K562 (cell line): Measurements from ENCODE around the gene BZW1. TPM values are rescaled to one million over a fixed set of nuclear protein-coding genes. Genes with fewer than 3 reads are reported as not detected.

Experiments
- ATAC-seq: fragments of 200-7000 bp; cut with Tn5 transposase; 3 replicates; pipeline ENCODE4 v1.9.1; 2020; ENCODE audit warnings: moderate library complexity
- BruUV-seq: library from RNA; stranded (reverse); fragments of 400-500 nt; replicated peaks from 2 replicates; lab custom pipeline; 2021; lab: Mats Ljungman, UMichigan
- CTCF ChIA-PET: fragments of 300-600 bp; formaldehyde crosslinking; extraction: SDS; loops from one replicate; lab custom pipeline; 2021; ENCODE audit warnings: low intra/inter-chr PET ratio; lab: Yijun Ruan, JAX
- POLR2A ChIA-PET: fragments of 300-600, 350-650 bp; sonication (Branson Sonifier 250); formaldehyde crosslinking; extraction: SDS; loops from one replicate; lab custom pipeline; 2021; ENCODE audit warnings: antibody characterized with exemption, inconsistent platforms; lab: Yijun Ruan, JAX
- DNase-seq, 4 experiments: peaks; one replicate each; pipeline versions ENCODE4 v3.0.0 to v3.0.0-alpha.2; 2011 to 2018; ENCODE audit warnings: low spot score in 3 of 4, mixed read lengths in 3 of 4; ENCODE audit errors: extremely low read depth in 1 of 4
- FAIRE-seq: peaks from 2 replicates; lab custom pipeline; 2011; peaks lifted over from hg19 to GRCh38; lab: Jason Lieb, UNC
- H2AFZ ChIP-seq: 2 replicates; pipeline ENCODE4 v1.6.0; 2011; ENCODE audit warnings: low read depth, low read length, control low read depth, inconsistent platforms
- H3K27ac ChIP-seq: fragments of 200-600 bp; 3 replicates; pipeline ENCODE4 v1.8.0; 2011; ENCODE audit warnings: low read depth, mild to moderate bottlenecking, control low read depth, inconsistent platforms, low read length, moderate library complexity, mixed read lengths; ENCODE audit errors: extremely low read depth
- H3K27me3 ChIP-seq, 2 experiments: fragments of 300-600 bp in 1 of 2; 2 replicates in 1 of 2; 3 replicates in 1 of 2; pipeline versions ENCODE4 v1.6.0 to v1.8.0; 2011; ENCODE audit warnings: inconsistent platforms in 2 of 2, low read length in 2 of 2, mild to moderate bottlenecking in 1 of 2, mixed read lengths in 1 of 2, moderate library complexity in 1 of 2; ENCODE audit not compliant: control insufficient read depth in 2 of 2, insufficient read depth in 2 of 2
- H3K36me3 ChIP-seq: fragments of 300-600 bp; 3 replicates; pipeline ENCODE4 v1.8.0; 2011; ENCODE audit warnings: mild to moderate bottlenecking, low read length, inconsistent platforms; ENCODE audit not compliant: control insufficient read depth, insufficient read depth
- H3K4me1 ChIP-seq, 2 experiments: fragments of 200-600 bp in 1 of 2; replicated peaks in 1 of 2; 2 replicates in 1 of 2; 3 replicates in 1 of 2; pipeline versions ENCODE4 v1.5.1 to v1.8.0; 2011; ENCODE audit warnings: inconsistent platforms in 2 of 2, low read length in 2 of 2, mild to moderate bottlenecking in 1 of 2, mixed read lengths in 1 of 2, moderate library complexity in 1 of 2; ENCODE audit not compliant: control insufficient read depth in 2 of 2, insufficient read depth in 2 of 2
- H3K4me2 ChIP-seq: 2 replicates; pipeline ENCODE4 v1.6.1; 2011; ENCODE audit warnings: low read length, control low read depth, inconsistent platforms, mixed read lengths; ENCODE audit not compliant: insufficient read depth
- H3K4me3 ChIP-seq: fragments of 200-600 bp; sonication (generic), shearing (Covaris generic); 2 replicates; pipeline ENCODE4 v1.5.1; 2016; ENCODE audit warnings: control low read depth, inconsistent platforms
- H3K79me2 ChIP-seq: fragments of 200-600 bp; 3 replicates; pipeline ENCODE4 v1.8.0; 2011; ENCODE audit warnings: low read length, inconsistent platforms; ENCODE audit not compliant: control insufficient read depth, insufficient read depth
- H3K9ac ChIP-seq, 2 experiments: 2 replicates each; pipeline versions ENCODE4 v1.6.0 to v1.6.1; 2011; ENCODE audit warnings: low read depth in 2 of 2, low read length in 2 of 2, control low read depth in 1 of 2, inconsistent platforms in 1 of 2, mild to moderate bottlenecking in 1 of 2, mixed read lengths in 1 of 2; ENCODE audit not compliant: insufficient read depth in 1 of 2
- H3K9me1 ChIP-seq: one replicate; pipeline ENCODE4 v1.6.0; 2011; ENCODE audit warnings: inconsistent platforms, mild to moderate bottlenecking, low read length, moderate library complexity; ENCODE audit not compliant: control insufficient read depth, insufficient read depth
- H3K9me3 ChIP-seq: replicated peaks from 2 replicates; pipeline ENCODE4 v1.5.1; 2011; ENCODE audit warnings: low read depth, low read length, inconsistent platforms; ENCODE audit not compliant: control insufficient read depth, insufficient read depth
- H4K20me1 ChIP-seq: replicated peaks from 2 replicates; pipeline ENCODE4 v1.6.1; 2011; ENCODE audit warnings: low read length, inconsistent platforms, mixed read lengths; ENCODE audit not compliant: control insufficient read depth, insufficient read depth
- BMI1 ChIP-seq: fragments of 150-350 bp; IDR thresholded peaks from 2 replicates; pipeline ENCODE4 v1.6.1; 2014; ENCODE audit warnings: low read length
- EHMT2 ChIP-seq: fragments of 450-650 bp; IDR thresholded peaks from 2 replicates; pipeline ENCODE4 v1.6.1; 2018; ENCODE audit warnings: antibody characterized with exemption
- ELF1 ChIP-seq: fragments of 200-800 bp; sonication (Bioruptor generic); IDR thresholded peaks from 2 replicates; pipeline ENCODE4 v1.6.1; 2016; ENCODE audit warnings: missing genetic modification characterization, missing compliant biosample characterization
- ERF ChIP-seq: fragments of 450-650 bp; formaldehyde crosslinking; IDR thresholded peaks from 2 replicates; pipeline ENCODE4 v1.4.0; 2020; ENCODE audit warnings: mild to moderate bottlenecking, mixed read lengths
- FOXA3 ChIP-seq, 2 experiments: fragments of 450-650 bp in 1 of 2; sonication (generic) in 1 of 2; formaldehyde crosslinking; IDR thresholded peaks in 1 of 2; conservative IDR thresholded peaks in 1 of 2; 2 replicates each; pipeline versions ENCODE4 v1.4.0 to v1.8.0; 2020 to 2022; ENCODE audit warnings: mild to moderate bottlenecking in 2 of 2, missing genetic modification reagents in 1 of 2
- FOXK1 ChIP-seq: sonication (generic); formaldehyde crosslinking; IDR thresholded peaks from 2 replicates; pipeline ENCODE4 v1.8.0; 2022; ENCODE audit warnings: missing genetic modification reagents, mild to moderate bottlenecking, borderline replicate concordance
- SMAD2 ChIP-seq: fragments of 150-350 bp; IDR thresholded peaks from 2 replicates; pipeline ENCODE4 v1.6.1; 2014; ENCODE audit warnings: low read depth, mild to moderate bottlenecking, low read length
- SUPT5H ChIP-seq: fragments of 450-650 bp; IDR thresholded peaks from 2 replicates; pipeline ENCODE4 v1.6.1; 2016
- TAF1 ChIP-seq: IDR thresholded peaks from 2 replicates; pipeline ENCODE4 v1.6.1; 2011; ENCODE audit warnings: mild to moderate bottlenecking, low read length, moderate library complexity; ENCODE audit not compliant: insufficient read depth, control insufficient read depth, severe bottlenecking; ENCODE audit errors: extremely low read depth
- ZNF12 ChIP-seq: sonication (generic); formaldehyde crosslinking; IDR thresholded peaks from 2 replicates; pipeline ENCODE4 v1.4.0; 2020; ENCODE audit warnings: mild to moderate bottlenecking, missing genetic modification reagents
- WGBS: fragments of 100-300 bp; shearing (Covaris generic); methylation state at CpG from one replicate; pipeline ENCODE4 v1.1.6; 2016; ENCODE audit warnings: low coverage, mixed read lengths; ENCODE audit not compliant: insufficient coverage; ENCODE audit errors: missing lambda C conversion rate; 5-methylcytosine and 5-hydroxymethylcytosine counted together
- in situ Hi-C: fragments of 300-500 bp; cut with MboI; formaldehyde crosslinking; loops from 4 replicates; pipeline ENCODE4 v1.15.0; 2018; ENCODE audit warnings: inconsistent platforms, mixed read lengths
- intact Hi-C: fragments of 100-400 bp; cut with micrococcal nuclease; formaldehyde crosslinking; loops from 2 replicates; pipeline ENCODE4 v1.14.2; 2022
- polyA plus RNA-seq, 8 experiments: library from polyadenylated mRNA; depleted of rRNA in 4 of 8; stranded (reverse) in 5 of 8; unstranded in 3 of 8; fragments of >200 nt; fragmentation: Nextera tagmentation in 2 of 8; fragmentation: Illumina TruSeq in 1 of 8; extraction: Ambion mirVana in 2 of 8; extraction: Trizol in 1 of 8; gene quantifications; 2 replicates each; pipeline versions ENCODE4 v1.2.1 to v1.2.3, GENCODE V29; 2011 to 2014; ENCODE audit warnings: inconsistent platforms in 1 of 8, missing spikeins in 1 of 8
- total RNA-seq, 7 experiments: library from RNA; depleted of rRNA in 6 of 7; stranded (reverse); fragments of >200 nt in 6 of 7; fragmentation: Illumina TruSeq in 2 of 7; extraction: Trizol in 2 of 7; gene quantifications; 2 replicates each; pipeline versions ENCODE4 v1.2.1 to v1.2.3, GENCODE V29; 2011 to 2021; ENCODE audit warnings: low replicate concordance in 1 of 7
- TF ChIP-seq, protein P1 (sequence below): fragments of 450-650 bp; formaldehyde crosslinking; IDR thresholded peaks from 2 replicates; pipeline ENCODE4 v1.4.0; 2020; ENCODE audit warnings: mild to moderate bottlenecking, mixed read lengths
- TF ChIP-seq, protein P2 (sequence below): IDR thresholded peaks from 3 replicates; pipeline ENCODE4 v1.6.1; 2011; ENCODE audit warnings: borderline replicate concordance, mild to moderate bottlenecking, moderate library complexity; ENCODE audit not compliant: insufficient read length; ENCODE audit errors: extremely low read depth
- TF ChIP-seq, protein P3 (sequence below): fragments of 250-450 bp; sonication (Bioruptor Pico); IDR thresholded peaks from 2 replicates; pipeline ENCODE4 v1.5.0; 2021; ENCODE audit warnings: mild to moderate bottlenecking, borderline replicate concordance
- TF ChIP-seq, protein P4 (sequence below): fragments of 250-450 bp; sonication (Bioruptor Pico); IDR thresholded peaks from 2 replicates; pipeline ENCODE4 v1.8.0; 2022; ENCODE audit warnings: inconsistent platforms

The BZW1 gene
- total and polyA plus RNA-seq, 9 of the 15 experiments (the other 6 are each of a cell fraction or from before 2014, with no cell fraction given) = 110 to 244 (median 198) TPM

DNA sequence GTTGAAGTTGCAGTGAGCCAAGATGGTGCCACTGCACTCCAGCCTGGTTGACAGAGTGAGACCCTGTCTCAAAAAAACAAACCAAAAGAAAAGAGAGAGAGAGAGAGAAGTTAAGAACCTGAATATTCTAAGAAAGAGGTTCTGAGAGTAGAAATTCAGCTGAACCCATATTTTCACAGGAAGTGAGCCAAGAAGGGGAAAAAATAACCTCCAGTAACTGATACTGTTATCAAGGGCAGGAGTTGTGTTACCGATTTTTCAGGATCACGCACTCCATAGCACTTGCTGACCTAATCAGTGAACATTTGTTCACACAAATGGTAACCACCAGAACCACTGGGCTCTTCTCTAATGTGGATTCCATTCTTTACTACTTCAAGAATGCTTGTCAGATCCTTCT lies 39.1 kb upstream of the BZW1 start:
- H3K36me3 ChIP-seq = no peaks in the 10 kb centered on the region
- H3K9me1 ChIP-seq = no peaks in the 10 kb centered on the region
- CTCF ChIA-PET = no interaction called here
- WGBS = 0% methylated on average over 2 of the region's 2 CpGs
- no TSS peak for BruUV-seq
- ATAC-seq (no peak), DNase-seq (no peak), FAIRE-seq (no peak)
- H3K4me3 ChIP-seq = no peak overlapping the region
- H4K20me1 ChIP-seq = no peaks in the 10 kb centered on the region
- in situ Hi-C loops = no loop called here
- H3K9me3 ChIP-seq = no peaks in the 10 kb centered on the region; the same call in 1 of the 2 replicates
- no peak overlapping the region for H3K4me2 ChIP-seq
- H3K4me1 ChIP-seq = no peaks in the 10 kb centered on the region; a peak in 1 of 5 replicates
- H3K27me3 ChIP-seq = peaks cover 0 to 6% of the 10 kb centered on the region in 2 experiments; a peak in 3 of 5 replicates
- no peak overlapping the region for H3K27ac ChIP-seq
- no peak overlapping the region for H2AFZ ChIP-seq
- POLR2A ChIA-PET = no interaction called here
- intact Hi-C loops = no loop called here
- no peak overlapping the region for H3K9ac ChIP-seq
- no peaks in the 10 kb centered on the region for H3K79me2 ChIP-seq
- TF ChIP-seq, protein P1, sequence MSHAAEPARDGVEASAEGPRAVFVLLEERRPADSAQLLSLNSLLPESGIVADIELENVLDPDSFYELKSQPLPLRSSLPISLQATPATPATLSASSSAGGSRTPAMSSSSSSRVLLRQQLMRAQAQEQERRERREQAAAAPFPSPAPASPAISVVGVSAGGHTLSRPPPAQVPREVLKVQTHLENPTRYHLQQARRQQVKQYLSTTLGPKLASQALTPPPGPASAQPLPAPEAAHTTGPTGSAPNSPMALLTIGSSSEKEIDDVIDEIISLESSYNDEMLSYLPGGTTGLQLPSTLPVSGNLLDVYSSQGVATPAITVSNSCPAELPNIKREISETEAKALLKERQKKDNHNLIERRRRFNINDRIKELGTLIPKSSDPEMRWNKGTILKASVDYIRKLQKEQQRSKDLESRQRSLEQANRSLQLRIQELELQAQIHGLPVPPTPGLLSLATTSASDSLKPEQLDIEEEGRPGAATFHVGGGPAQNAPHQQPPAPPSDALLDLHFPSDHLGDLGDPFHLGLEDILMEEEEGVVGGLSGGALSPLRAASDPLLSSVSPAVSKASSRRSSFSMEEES (CRISPR knock-in tag) = no peak
- no peak for TF ChIP-seq FOXK1 (CRISPR knock-in tag)
- TF ChIP-seq FOXA3 (CRISPR knock-in tag; conservative IDR thresholded peaks at IDR 0.05 in 1 of 2, IDR thresholded peaks at IDR 0.05 in 1 of 2) = no peak
- TF ChIP-seq, protein P2, sequence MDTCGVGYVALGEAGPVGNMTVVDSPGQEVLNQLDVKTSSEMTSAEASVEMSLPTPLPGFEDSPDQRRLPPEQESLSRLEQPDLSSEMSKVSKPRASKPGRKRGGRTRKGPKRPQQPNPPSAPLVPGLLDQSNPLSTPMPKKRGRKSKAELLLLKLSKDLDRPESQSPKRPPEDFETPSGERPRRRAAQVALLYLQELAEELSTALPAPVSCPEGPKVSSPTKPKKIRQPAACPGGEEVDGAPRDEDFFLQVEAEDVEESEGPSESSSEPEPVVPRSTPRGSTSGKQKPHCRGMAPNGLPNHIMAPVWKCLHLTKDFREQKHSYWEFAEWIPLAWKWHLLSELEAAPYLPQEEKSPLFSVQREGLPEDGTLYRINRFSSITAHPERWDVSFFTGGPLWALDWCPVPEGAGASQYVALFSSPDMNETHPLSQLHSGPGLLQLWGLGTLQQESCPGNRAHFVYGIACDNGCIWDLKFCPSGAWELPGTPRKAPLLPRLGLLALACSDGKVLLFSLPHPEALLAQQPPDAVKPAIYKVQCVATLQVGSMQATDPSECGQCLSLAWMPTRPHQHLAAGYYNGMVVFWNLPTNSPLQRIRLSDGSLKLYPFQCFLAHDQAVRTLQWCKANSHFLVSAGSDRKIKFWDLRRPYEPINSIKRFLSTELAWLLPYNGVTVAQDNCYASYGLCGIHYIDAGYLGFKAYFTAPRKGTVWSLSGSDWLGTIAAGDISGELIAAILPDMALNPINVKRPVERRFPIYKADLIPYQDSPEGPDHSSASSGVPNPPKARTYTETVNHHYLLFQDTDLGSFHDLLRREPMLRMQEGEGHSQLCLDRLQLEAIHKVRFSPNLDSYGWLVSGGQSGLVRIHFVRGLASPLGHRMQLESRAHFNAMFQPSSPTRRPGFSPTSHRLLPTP = no peak
- TF ChIP-seq, protein P3, sequence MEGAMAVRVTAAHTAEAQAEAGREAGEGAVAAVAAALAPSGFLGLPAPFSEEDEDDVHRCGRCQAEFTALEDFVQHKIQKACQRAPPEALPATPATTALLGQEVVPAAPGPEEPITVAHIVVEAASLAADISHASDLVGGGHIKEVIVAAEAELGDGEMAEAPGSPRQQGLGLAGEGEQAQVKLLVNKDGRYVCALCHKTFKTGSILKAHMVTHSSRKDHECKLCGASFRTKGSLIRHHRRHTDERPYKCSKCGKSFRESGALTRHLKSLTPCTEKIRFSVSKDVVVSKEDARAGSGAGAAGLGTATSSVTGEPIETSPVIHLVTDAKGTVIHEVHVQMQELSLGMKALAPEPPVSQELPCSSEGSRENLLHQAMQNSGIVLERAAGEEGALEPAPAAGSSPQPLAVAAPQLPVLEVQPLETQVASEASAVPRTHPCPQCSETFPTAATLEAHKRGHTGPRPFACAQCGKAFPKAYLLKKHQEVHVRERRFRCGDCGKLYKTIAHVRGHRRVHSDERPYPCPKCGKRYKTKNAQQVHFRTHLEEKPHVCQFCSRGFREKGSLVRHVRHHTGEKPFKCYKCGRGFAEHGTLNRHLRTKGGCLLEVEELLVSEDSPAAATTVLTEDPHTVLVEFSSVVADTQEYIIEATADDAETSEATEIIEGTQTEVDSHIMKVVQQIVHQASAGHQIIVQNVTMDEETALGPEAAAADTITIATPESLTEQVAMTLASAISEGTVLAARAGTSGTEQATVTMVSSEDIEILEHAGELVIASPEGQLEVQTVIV (CRISPR knock-in tag) = no peak
- no peak for TF ChIP-seq ERF
- no peak for TF ChIP-seq ELF1 (tag)
- no peak for TF ChIP-seq SUPT5H
- no peak for TF ChIP-seq SMAD2
- no peak for TF ChIP-seq BMI1
- TF ChIP-seq TAF1 = no peak
- no peak for TF ChIP-seq ZNF12 (CRISPR knock-in tag)
- TF ChIP-seq EHMT2 = no peak
- TF ChIP-seq, protein P4, sequence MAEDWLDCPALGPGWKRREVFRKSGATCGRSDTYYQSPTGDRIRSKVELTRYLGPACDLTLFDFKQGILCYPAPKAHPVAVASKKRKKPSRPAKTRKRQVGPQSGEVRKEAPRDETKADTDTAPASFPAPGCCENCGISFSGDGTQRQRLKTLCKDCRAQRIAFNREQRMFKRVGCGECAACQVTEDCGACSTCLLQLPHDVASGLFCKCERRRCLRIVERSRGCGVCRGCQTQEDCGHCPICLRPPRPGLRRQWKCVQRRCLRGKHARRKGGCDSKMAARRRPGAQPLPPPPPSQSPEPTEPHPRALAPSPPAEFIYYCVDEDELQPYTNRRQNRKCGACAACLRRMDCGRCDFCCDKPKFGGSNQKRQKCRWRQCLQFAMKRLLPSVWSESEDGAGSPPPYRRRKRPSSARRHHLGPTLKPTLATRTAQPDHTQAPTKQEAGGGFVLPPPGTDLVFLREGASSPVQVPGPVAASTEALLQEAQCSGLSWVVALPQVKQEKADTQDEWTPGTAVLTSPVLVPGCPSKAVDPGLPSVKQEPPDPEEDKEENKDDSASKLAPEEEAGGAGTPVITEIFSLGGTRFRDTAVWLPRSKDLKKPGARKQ (CRISPR knock-in tag) = no peak
